IPS DF 4.7 (cell line): ENCODE results near the gene CCDC85C.

Experiments
- DNase-seq: peaks from one replicate; pipeline ENCODE4 v3.0.0-alpha.2; 2013; ENCODE audit warnings: low spot score; ENCODE audit errors: extremely low read depth

The CCDC85C gene

DNA sequence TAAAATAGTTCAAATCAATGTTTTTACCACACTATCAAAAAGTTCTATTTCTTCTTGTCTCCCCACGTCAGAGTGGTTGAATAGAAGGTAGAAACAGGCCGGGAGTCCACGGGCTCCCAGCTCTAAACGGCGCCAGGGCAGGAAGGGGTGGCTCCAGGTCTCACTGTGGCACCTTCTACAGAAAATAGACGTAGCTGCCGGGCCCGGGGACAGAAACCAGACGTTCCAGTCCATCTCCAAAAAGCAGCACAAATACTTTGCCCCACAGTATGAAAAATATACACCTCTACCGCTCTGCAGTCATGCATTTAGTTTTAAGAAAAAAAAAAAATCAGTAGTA, 91.9 kb downstream of the CCDC85C start:
- no peak for DNase-seq

DNA sequence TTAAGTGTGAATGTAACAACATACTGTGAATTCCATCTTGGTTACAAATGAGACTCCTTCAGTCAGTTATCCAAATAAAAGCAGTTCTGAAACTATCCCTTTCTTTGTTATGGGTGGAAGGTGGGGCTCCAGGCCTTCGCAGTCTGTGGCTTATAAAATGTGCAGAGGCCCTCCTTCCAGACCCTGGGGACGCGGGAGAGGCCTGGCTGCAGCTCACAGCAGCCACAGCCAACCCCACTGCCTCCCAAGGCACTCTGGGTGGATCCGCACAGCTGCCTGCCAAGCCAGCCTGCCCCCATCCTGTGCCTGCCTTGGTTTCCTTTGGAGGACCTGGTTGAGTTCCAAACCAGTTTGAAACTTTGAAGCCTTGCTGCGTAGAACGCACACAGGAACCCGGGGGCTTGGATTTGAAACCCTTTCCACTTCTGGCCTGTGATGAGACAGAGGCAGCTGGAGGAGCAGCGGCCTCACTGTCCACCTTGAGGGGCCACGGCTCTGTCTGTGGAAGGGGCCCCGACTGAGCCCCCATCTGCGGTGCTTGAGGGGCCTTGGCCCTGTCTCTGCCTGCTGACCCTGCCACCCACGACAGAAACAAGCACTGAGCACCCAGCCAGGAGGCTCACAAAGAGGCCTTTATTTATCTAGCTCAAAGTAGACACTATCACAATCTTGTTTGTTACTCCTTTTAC, 92.4 kb downstream of the CCDC85C start:
- no peak for DNase-seq

DNA sequence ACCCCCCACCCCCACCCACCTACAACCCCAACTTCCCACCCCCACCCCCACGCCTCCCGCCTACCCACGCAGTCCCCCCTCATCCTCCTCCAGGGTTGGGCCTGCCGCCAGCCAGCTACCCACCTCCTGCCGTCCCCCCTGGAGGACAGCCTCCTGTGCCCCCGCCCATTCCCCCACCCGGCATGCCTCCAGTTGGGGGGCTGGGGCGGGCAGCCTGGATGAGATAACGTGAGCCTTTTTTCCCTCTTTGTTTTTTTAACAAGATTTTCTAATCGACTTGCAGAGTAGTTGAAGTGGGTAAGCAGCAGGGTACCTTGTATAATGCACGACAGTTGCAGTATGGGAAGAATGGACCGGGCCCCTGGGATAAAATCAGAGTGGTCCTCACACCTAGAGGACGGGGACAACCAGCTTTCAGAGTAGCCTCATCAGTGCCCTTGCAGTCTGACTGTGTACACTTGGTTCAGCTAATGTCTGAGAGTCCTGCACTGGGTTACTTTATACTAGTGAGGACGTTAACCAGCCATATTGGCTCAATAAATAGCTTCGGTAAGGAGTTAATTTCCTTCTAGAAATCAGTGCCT, 93.4 kb downstream of the CCDC85C start:
- no peak for DNase-seq

GRCh38 chr14:99509871-99510555, 94.0 kb downstream of the CCDC85C start:
- no peak for DNase-seq

DNA sequence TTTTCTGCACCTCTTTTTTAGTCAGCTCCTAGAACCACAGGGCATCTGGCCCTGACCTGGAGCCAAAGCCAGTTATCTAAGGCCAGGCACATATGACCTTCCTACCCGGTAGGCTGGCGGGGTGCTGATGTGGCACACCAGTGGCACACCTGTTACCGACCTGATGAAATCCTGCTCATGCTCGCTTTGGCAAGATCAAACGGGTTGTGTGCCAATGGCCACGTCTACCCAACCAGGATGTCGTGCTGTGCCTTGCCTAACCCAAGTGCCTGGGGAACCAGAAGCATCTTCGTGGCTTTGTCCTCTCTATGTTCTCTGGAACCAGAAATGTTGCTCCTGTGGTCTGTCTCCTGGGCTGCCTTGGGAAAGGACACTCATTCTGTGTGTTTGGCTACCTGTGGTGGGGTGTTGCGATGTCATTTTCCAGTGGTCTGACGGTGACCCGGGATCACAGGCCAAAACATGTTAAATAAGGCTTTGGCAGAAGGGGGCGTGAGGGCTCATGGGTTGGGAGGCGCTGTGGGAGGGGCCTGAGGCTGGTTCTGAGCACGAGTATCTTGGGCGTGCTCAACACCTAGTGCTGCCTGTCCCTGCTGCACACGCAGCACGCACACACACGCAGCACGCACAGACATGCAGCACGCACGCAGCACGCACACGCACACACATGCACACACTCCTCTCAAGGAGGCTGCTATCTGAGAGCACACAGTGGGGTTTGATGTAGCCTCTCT, 94.9 kb downstream of the CCDC85C start:
- no peak for DNase-seq

- no peak for DNase-seq
Measured at GRCh38 chr14:99507860-99508640, 96.0 kb downstream of the CCDC85C start.

DNA sequence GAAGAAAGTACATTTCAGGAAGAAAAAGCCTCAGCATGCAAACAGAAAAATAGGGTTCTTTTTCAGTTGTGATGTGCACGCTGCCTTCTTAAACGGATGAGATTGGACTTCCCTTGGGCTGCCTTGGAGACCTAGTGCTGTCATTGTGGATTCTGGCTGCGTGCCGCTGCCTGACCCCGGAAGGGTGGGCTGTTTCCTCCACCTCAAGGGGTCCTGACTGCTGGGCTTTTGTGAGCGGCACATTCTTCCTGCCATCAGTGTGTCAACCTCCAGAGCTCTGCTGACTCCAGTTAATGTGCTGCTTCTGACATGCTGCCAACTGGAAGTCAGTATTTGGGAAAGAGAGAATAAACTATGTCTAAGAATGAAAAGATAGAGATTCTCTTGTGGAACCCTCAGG, 97.7 kb downstream of the CCDC85C start:
- no peak for DNase-seq

- DNase-seq, result no peak
Measured at GRCh38 chr14:99505089-99505488, 98.9 kb downstream of the CCDC85C start.

DNA sequence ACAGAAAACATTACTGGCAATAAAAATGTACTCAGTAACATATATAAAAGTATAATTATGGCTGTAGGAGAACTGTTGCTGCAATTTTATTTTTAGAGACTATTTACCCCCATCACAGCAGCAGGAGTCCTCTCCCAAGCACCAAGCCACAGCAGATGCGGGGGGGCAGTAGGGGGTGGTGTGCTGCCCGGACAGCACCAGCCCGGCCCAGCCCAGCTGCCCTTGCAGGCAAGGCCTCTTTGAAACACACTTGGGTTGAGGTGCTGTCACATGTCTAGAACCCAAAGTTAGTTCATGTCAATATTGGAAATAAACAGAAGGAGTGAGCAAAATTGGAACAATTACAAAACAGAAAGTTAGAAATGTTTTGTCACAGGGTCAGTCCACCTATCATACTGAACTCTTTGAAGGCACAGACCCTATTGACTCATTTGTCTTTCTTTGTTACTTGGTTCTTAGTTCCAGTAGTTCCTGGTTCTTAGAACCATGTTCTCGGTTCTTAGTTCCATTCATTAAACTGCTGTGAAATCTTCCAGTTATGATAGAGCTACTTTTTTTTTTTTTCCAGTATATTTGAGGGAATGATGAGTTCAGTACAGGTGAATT, 100.1 kb downstream of the CCDC85C start:
- DNase-seq, result no peak

DNA sequence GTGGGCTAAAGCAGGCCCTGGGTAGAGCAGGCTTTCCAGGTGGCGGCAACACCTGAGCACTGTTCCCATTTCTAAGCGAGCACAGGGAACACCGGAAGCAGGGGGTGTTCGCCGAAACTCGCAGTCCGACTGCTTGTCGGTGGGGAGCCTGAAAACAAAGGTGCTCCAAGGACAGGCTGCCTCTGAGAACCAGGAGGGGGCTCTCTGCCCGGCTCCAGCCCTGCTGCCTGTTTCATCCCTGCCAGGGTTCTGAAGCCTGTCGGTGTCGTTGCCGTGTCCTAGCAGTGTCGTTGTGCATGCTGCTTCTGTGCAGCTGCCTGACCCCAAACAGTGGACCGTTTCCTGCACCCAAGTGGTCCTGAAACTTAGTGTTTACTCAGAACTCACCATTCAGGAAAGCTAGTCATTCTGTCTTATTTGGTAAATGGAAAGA, 101.0 kb downstream of the CCDC85C start:
- peak; percentile 46 for DNase-seq

- no peak for DNase-seq
Measured at GRCh38 chr14:99497894-99498293, 106.1 kb downstream of the CCDC85C start.

GRCh38 chr14:99497341-99497740, 106.7 kb downstream of the CCDC85C start:
- DNase-seq, result no peak

GRCh38 chr14:99484106-99484505, 119.9 kb downstream of the CCDC85C start:
- no peak for DNase-seq

DNA sequence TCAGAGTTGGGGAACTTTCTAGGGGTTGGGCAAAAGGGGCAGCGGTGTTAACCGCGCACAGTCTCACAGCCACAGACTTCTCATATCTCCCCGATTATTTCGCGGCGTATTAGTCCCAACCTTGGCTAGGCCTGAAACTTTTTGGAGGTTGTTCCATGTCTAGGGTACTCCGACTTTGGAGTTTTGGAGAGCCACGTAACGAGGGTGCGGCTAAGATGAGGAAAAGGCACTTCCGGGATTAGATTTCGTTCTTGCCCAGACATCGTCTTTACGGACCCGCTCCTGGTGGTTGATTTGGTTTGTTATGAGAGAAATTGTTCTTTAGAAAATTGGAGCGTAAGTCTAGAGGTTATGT, 122.3 kb downstream of the CCDC85C start:
- DNase-seq, result no peak

DNA sequence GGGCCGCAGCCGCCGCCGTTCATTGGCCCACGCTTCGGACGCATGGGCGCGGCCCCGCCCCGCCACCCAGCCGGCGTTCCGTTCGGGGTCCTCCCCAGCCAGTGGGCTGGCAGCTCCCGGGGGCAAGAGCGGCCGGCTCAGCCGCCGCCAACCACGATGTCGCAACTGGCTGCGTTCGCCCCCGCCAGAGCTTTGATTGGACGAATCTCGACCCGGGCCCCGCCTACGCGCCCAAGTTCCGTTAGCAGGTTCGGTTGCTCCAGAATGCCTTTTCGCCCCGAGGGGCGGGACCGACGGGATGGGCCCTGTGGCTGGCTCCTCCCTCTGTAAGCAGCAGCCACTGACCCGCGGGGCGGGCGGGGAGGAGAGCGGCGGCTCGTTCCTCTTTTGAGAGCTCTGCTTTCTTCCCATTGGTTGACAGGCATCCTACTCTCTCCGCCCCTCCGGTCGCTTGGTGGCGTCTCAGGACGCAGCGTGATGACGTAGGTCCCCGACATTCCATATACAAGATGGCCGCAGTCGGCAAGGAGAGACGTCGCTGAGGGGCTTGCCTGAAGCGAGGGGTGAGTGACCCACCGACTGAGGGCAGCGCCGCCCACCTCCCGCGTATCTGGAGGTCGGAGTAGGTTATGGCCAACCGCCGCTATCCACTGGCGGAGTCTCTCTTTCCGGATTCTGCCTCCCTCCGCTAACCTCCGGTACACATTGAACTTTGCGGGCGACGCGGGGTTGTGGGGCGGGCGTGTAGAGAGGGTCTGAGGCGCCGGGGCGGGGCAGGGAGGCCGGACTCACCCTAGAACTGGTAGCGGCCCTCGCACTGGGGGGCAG, 122.9 kb downstream of the CCDC85C start, which contains the start of gene CCNK:
TSS of gene CCNK (plus strand) at position 493 of the 828 bp plus-strand sequence. CDS start 11,269 bp downstream, outside the sequence.
- DNase-seq, result peak; percentile 97

DNA sequence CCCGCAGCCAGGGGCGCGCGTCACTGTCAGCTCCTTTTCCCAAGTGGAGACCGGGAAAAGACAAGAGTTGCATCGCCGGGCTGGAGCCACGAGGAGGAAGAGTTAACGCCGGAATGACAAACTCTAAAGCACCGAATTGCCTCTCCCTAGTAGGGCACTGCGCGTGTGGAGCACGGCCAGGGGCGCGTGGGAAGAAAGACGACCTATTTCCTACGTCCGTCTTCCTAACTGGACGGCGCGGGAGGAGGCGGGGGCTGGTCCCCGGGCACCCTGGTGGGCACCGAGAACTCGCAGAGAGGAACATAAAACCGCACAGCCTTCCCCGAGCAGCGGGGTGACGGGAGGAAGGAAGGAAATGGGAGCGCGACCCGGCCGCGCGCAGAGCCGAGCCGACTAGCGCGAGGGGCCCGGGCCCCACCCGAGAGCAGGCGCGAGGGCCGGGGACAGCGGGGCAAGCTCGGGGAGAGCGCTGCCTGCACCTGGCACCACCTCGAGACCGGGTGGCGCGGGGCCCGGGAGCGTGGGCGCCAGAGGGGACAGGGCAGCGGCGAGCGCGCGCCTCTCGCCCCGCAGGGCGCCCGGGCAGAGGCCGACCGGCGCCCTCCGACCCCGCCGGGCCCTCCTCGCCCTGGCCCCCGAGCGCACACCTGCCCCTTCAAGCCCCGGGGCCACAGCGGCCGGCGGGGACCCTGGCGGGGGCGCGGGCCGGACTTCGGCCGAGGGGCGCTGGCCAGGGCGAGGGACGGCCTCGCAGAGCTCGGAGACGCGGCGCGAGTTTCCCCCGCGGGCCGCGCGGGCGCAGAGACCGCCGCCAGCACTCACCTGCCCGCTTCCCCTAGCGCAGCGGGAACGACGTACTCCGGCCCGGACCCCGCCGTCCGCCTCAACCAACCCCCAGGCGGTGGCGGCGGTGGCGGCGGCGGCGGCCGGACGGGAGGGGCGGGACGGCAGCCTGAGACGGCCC, 123.8 kb downstream of the CCDC85C start, which contains the start of gene SETD3:
TSS of gene SETD3 (minus strand) at position 954 of the 964 bp plus-strand sequence. CDS start 15,054 bp downstream, outside the sequence.
- no peak for DNase-seq

GRCh38 chr14:99479160-99479905, 124.7 kb downstream of the CCDC85C start:
- no peak for DNase-seq

DNA sequence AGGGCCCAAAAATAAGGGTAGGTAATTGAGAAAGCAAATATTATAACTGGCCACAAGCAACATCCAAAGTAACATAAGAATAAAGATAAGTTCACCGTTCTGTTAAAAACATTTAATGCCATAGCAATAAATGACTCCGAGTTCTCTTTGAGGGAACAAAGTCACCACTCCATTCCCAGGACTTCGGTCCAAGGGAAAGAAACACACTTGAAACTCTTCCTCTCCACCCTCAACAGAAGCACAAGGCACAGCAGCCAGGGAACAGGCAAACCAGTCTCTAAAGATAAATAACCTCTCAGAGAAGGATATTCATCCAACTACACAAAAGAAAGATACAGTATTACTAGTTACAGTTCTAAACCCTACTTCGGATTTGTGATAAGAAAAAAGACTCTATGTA, 125.9 kb downstream of the CCDC85C start:
- DNase-seq, result no peak
